Mesenchymal stem cell (in vitro differentiated cells and primary cell): Measurements from ENCODE around the gene ATP13A3.
A peak's percentile ranks its signal among the peaks of the same experiment; 100 is the strongest.

Experiments
- DNase-seq: peaks from one replicate; pipeline ENCODE4 v3.0.0-alpha.2; 2013
- H2AFZ ChIP-seq: one replicate; pipeline ENCODE4 v1.6.1; 2013; ENCODE audit warnings: low read depth, mild to moderate bottlenecking, control low read depth, inconsistent platforms, low read length, moderate library complexity
- H2AK5ac ChIP-seq: 2 replicates; pipeline ENCODE4 v1.6.1; 2013; ENCODE audit warnings: low read length, moderate library complexity, mild to moderate bottlenecking, inconsistent platforms; ENCODE audit not compliant: severe bottlenecking
- H2BK120ac ChIP-seq: one replicate; pipeline ENCODE4 v1.6.1; 2013; ENCODE audit warnings: low read depth, mild to moderate bottlenecking, inconsistent platforms, low read length, moderate library complexity
- H2BK12ac ChIP-seq, 2 experiments: one replicate each; pipeline ENCODE4 v1.6.1; 2013; ENCODE audit warnings: inconsistent platforms in 2 of 2, low read length in 2 of 2, mild to moderate bottlenecking in 2 of 2, moderate library complexity in 2 of 2, control low read depth in 1 of 2
- H2BK15ac ChIP-seq: one replicate; pipeline ENCODE4 v1.6.1; 2013; ENCODE audit warnings: mild to moderate bottlenecking, low read depth, inconsistent platforms; ENCODE audit not compliant: poor library complexity, severe bottlenecking
- H2BK5ac ChIP-seq: 2 replicates; pipeline ENCODE4 v1.6.1; 2013; ENCODE audit warnings: low read depth, mild to moderate bottlenecking, low read length, control low read depth, inconsistent platforms; ENCODE audit not compliant: poor library complexity, severe bottlenecking
- H3K14ac ChIP-seq, 2 experiments: one replicate each; pipeline ENCODE4 v1.6.1; 2013; ENCODE audit warnings: inconsistent platforms in 2 of 2, low read length in 2 of 2, control low read depth in 1 of 2, mild to moderate bottlenecking in 1 of 2, moderate library complexity in 1 of 2
- H3K18ac ChIP-seq, 2 experiments: one replicate each; pipeline ENCODE4 v1.6.1; 2013; ENCODE audit warnings: inconsistent platforms in 2 of 2, low read length in 2 of 2, control low read depth in 1 of 2, low read depth in 1 of 2, mild to moderate bottlenecking in 1 of 2
- H3K23ac ChIP-seq, 2 experiments: one replicate each; pipeline ENCODE4 v1.6.1; 2013; ENCODE audit warnings: inconsistent platforms in 2 of 2, low read length in 2 of 2, mild to moderate bottlenecking in 2 of 2, moderate library complexity in 2 of 2, control low read depth in 1 of 2
- H3K27ac ChIP-seq: 2 replicates; pipeline ENCODE4 v1.5.1; 2013; ENCODE audit warnings: mild to moderate bottlenecking, moderate library complexity, low read length, control low read depth, inconsistent platforms; ENCODE audit not compliant: poor library complexity, severe bottlenecking
- H3K27me3 ChIP-seq, 2 experiments: 2 replicates each; pipeline versions ENCODE4 v1.6.1 to v1.7.0; 2013; ENCODE audit warnings: low read length in 2 of 2, mild to moderate bottlenecking in 2 of 2, moderate library complexity in 2 of 2, control low read depth in 1 of 2, inconsistent platforms in 1 of 2; ENCODE audit not compliant: control insufficient read depth in 1 of 2, insufficient read depth in 1 of 2
- H3K36me3 ChIP-seq, 2 experiments: 2 replicates each; pipeline versions ENCODE4 v1.6.1 to v1.7.0; 2013; ENCODE audit warnings: low read length in 2 of 2, control low read depth in 1 of 2, inconsistent platforms in 1 of 2, low read depth in 1 of 2, mild to moderate bottlenecking in 1 of 2; ENCODE audit not compliant: insufficient read depth in 2 of 2, control insufficient read depth in 1 of 2
- H3K4ac ChIP-seq, 2 experiments: one replicate each; pipeline ENCODE4 v1.6.1; 2013; ENCODE audit warnings: inconsistent platforms in 2 of 2, low read length in 2 of 2, mild to moderate bottlenecking in 2 of 2, moderate library complexity in 2 of 2, control low read depth in 1 of 2, low read depth in 1 of 2
- H3K4me1 ChIP-seq: 2 replicates; pipeline ENCODE4 v1.6.1; 2013; ENCODE audit warnings: low read depth, low read length, control low read depth; ENCODE audit not compliant: control insufficient read depth, insufficient read depth
- H3K4me2 ChIP-seq: 2 replicates; pipeline ENCODE4 v1.6.1; 2013; ENCODE audit warnings: low read length, mild to moderate bottlenecking, inconsistent platforms; ENCODE audit not compliant: poor library complexity, severe bottlenecking
- H3K4me3 ChIP-seq, 2 experiments: 2 replicates each; pipeline versions ENCODE4 v1.5.1 to v1.7.0; 2013; ENCODE audit warnings: low read length in 2 of 2, mild to moderate bottlenecking in 2 of 2, control low read depth in 1 of 2, low read depth in 1 of 2; ENCODE audit not compliant: insufficient read depth in 1 of 2
- H3K79me1 ChIP-seq: replicated peaks from 2 replicates; pipeline ENCODE4 v1.6.1; 2013; ENCODE audit warnings: mild to moderate bottlenecking, control low read depth, low read length, inconsistent platforms; ENCODE audit not compliant: poor library complexity, severe bottlenecking
- H3K9ac ChIP-seq: 2 replicates; pipeline ENCODE4 v1.7.0; 2013; ENCODE audit warnings: mild to moderate bottlenecking, low read length, moderate library complexity
- H3K9me3 ChIP-seq: 2 replicates; pipeline ENCODE4 v1.7.0; 2013; ENCODE audit warnings: mild to moderate bottlenecking, low read length; ENCODE audit not compliant: control insufficient read depth
- H4K8ac ChIP-seq: one replicate; pipeline ENCODE4 v1.6.1; 2013; ENCODE audit warnings: inconsistent platforms, mild to moderate bottlenecking, low read length, moderate library complexity
- H4K91ac ChIP-seq: one replicate; pipeline ENCODE4 v1.6.1; 2013; ENCODE audit warnings: mild to moderate bottlenecking, low read length, inconsistent platforms
- WGBS: methylation state at CpG from one replicate; pipeline ENCODE4 v1.1.7; 2013; ENCODE audit warnings: mixed read lengths; 5-methylcytosine and 5-hydroxymethylcytosine counted together

The ATP13A3 gene

GRCh38 chr3:194370753-194371152 lies 116.0 kb downstream of the ATP13A3 start:
- Histone ChIP-seq H3K18ac (no peak overlapping the region), H3K9ac (no peak overlapping the region), H2BK12ac (no peak overlapping the region), H3K27ac (no peak overlapping the region), H2AFZ (no peak overlapping the region), H3K4me3 (no peak overlapping the region), H3K4ac (no peak overlapping the region), H3K14ac (no peak overlapping the region), H2BK5ac (no peak overlapping the region), H2BK15ac (no peak overlapping the region), H3K27me3 (peaks cover 39 to 40% of the 10 kb centered on the region in 2 experiments), H3K9me3 (no peaks in the 10 kb centered on the region), H3K4me1 (peaks cover 7% of the 10 kb centered on the region), H4K8ac (no peak overlapping the region), H2AK5ac (no peak overlapping the region), H3K36me3 (no peaks in the 10 kb centered on the region), H3K79me1 (no peaks in the 10 kb centered on the region), H2BK120ac (no peak overlapping the region), H4K91ac (no peak overlapping the region), H3K4me2 (no peak overlapping the region), H3K23ac (no peak overlapping the region)
- no peak for DNase-seq
- WGBS, result 84% methylated on average over 10 of the region's 10 CpGs

- Histone ChIP-seq H3K23ac (peak within 1 kb of the TSS in 1 of 2 experiments; percentile 1), H4K8ac (no peak within 1 kb of the TSS), H3K4me2 (no peak within 1 kb of the TSS), H3K36me3 (no peaks in the 10 kb centered on the region), H3K27ac (no peak within 1 kb of the TSS), H3K9me3 (no peaks in the 10 kb centered on the region), H3K4me1 (peaks cover 12% of the 10 kb centered on the region), H3K27me3 (peaks cover 38 to 40% of the 10 kb centered on the region in 2 experiments), H3K4ac (no peak within 1 kb of the TSS), H2BK15ac (no peak within 1 kb of the TSS), H2AFZ (no peak within 1 kb of the TSS), H2AK5ac (no peak within 1 kb of the TSS), H3K4me3 (peak within 1 kb of the TSS in 1 of 2 experiments; percentile 33), H2BK12ac (no peak within 1 kb of the TSS), H2BK120ac (no peak within 1 kb of the TSS), H3K79me1 (no peaks in the 10 kb centered on the region), H2BK5ac (no peak within 1 kb of the TSS), H3K18ac (peak within 1 kb of the TSS in 1 of 2 experiments; percentile 5), H4K91ac (no peak within 1 kb of the TSS), H3K9ac (peak within 1 kb of the TSS; percentile 12), H3K14ac (peak within 1 kb of the TSS in 1 of 2 experiments; percentile 18)
- 19% methylated on average over 20 of the region's 21 CpGs for WGBS
- DNase-seq, result peak; percentile 81
Observed at GRCh38 chr3:194369522-194370279, 117.1 kb downstream of the ATP13A3 start, which contains the start of gene LRRC15. LRRC15 (minus strand) TSS chr3:194369743; CDS start chr3:194361043, 8,700 bp downstream.

DNA sequence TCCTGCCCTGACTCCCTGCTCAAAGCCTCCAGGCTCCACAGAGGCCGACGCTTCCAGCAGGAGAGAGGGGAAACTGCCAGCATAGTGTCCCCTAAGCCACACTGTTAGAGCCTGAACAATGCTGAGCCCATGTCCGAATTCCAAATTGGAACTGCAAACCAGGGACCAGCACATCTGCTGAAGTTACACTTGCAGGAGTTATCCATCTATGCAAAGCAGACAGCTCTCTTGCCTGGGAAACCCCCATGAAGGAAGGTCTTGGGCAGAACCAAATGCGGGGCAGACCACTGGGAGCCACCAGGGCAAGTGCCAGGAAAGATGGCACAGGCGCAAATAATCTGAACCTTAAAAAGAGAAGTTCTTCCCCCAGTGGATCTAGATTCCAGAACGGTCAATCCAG lies 117.9 kb downstream of the ATP13A3 start:
- Histone ChIP-seq H4K91ac (no peak overlapping the region), H4K8ac (no peak overlapping the region), H3K4me3 (no peak overlapping the region), H2AK5ac (no peak overlapping the region), H2BK120ac (no peak overlapping the region), H3K4me1 (peaks cover 18% of the 10 kb centered on the region), H3K9me3 (no peaks in the 10 kb centered on the region), H2BK12ac (no peak overlapping the region), H3K18ac (no peak overlapping the region), H3K27ac (no peak overlapping the region), H3K14ac (no peak overlapping the region), H2AFZ (no peak overlapping the region), H2BK5ac (no peak overlapping the region), H3K27me3 (peaks cover 36 to 38% of the 10 kb centered on the region in 2 experiments), H3K4me2 (no peak overlapping the region), H3K36me3 (no peaks in the 10 kb centered on the region), H3K79me1 (no peaks in the 10 kb centered on the region), H2BK15ac (no peak overlapping the region), H3K9ac (no peak overlapping the region), H3K23ac (no peak overlapping the region), H3K4ac (no peak overlapping the region)
- no peak for DNase-seq
- 91% methylated on average over 6 of the region's 6 CpGs for WGBS

DNA sequence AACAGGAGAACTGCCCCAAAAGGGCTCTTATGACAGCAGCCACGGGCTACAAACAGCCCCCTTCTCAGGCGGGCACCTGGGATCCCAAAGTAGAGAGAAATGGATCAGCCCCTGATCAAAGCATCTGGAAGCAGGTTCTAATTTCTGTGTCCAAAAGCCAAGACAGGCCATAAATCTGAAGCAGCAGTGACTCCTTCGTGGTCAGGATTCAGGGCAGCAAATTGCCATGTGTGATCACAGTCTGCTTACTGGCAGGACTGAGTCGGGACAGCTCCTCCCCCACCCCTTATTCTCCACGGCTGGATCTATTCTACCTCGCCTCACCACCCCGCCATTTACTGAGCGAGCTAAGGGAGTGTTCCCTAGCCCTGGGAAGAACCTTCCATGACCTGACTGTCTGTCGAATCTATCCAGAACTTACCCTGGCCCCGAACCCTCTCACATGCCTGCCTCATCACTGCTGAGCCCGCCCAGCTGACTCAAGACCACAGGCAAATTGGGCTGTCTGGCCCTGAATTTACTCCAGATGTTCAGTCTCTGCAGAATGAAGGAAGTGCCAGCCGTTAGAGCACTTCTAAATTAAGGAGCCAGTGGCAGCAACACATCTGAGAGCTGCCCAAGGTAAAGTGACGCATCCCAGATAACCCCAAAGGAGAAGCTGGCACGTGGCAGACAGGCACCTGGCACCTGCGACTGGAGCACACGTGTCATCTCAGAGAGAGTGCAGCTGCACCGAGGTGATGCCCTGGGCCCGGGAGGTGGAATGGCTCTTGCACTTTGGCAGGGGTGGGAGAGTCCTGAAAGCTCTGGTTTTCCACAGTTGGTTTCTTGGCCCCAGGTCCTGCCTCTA lies 118.6 kb downstream of the ATP13A3 start:
- Histone ChIP-seq H3K27ac (no peak overlapping the region), H4K8ac (peak overlapping the region; percentile 38), H3K4me3 (no peak overlapping the region), H2BK12ac (no peak overlapping the region), H3K9me3 (no peaks in the 10 kb centered on the region), H3K27me3 (peaks cover 34 to 38% of the 10 kb centered on the region in 2 experiments), H2BK15ac (peak overlapping the region; percentile 62), H3K4me2 (no peak overlapping the region), H3K4me1 (peaks cover 18% of the 10 kb centered on the region), H2AFZ (no peak overlapping the region), H2AK5ac (no peak overlapping the region), H4K91ac (peak overlapping the region; percentile 25), H2BK120ac (no peak overlapping the region), H3K18ac (peak overlapping the region in 1 of 2 experiments; percentile 28), H2BK5ac (no peak overlapping the region), H3K4ac (no peak overlapping the region), H3K36me3 (no peaks in the 10 kb centered on the region), H3K23ac (no peak overlapping the region), H3K14ac (peak overlapping the region in 1 of 2 experiments; percentile 18), H3K79me1 (no peaks in the 10 kb centered on the region), H3K9ac (no peak overlapping the region)
- DNase-seq, result peak; percentile 53
- WGBS, result 59% methylated on average over 18 of the region's 18 CpGs
